Fibroblast of mammary gland (primary cell): ENCODE results near the gene NAT16.

ENCODE experiments used
- DNase-seq: peaks from one replicate; pipeline ENCODE4 v3.0.0-alpha.2; 2010; ENCODE audit warnings: low read depth
- H3K4me3 ChIP-seq: 2 replicates; pipeline ENCODE4 v1.5.1; 2011; ENCODE audit warnings: low read depth, mild to moderate bottlenecking, low read length, moderate library complexity; ENCODE audit not compliant: control insufficient read depth
- CTCF ChIP-seq: conservative IDR thresholded peaks from 2 replicates; pipeline ENCODE4 v1.5.1; 2011; ENCODE audit warnings: low read depth, low read length, inconsistent platforms; ENCODE audit not compliant: control insufficient read depth, insufficient read depth

NAT16 gene

GRCh38 chr7:101151908-101152651 lies 28.0 kb downstream of the NAT16 start:
- no peak for DNase-seq
- TF ChIP-seq CTCF, result no peak
- H3K4me3 ChIP-seq, result no peak overlapping the region

GRCh38 chr7:101140746-101141382 lies 39.2 kb downstream of the NAT16 start:
- no peak overlapping the region for H3K4me3 ChIP-seq
- no peak for DNase-seq
- TF ChIP-seq CTCF, result no peak

- TF ChIP-seq CTCF, result no peak
- no peak overlapping the region for H3K4me3 ChIP-seq
- DNase-seq, result peak; percentile 67
Measured at GRCh38 chr7:101140339-101140699, 39.8 kb downstream of the NAT16 start.

GRCh38 chr7:101138213-101138870 lies 41.8 kb downstream of the NAT16 start:
- peak; percentile 42 for TF ChIP-seq CTCF
- peak; percentile 98 for DNase-seq
- H3K4me3 ChIP-seq, result no peak overlapping the region

GRCh38 chr7:101137651-101138212 lies 42.4 kb downstream of the NAT16 start:
- no peak overlapping the region for H3K4me3 ChIP-seq
- TF ChIP-seq CTCF, result no peak
- no peak for DNase-seq

- TF ChIP-seq CTCF, result no peak
- H3K4me3 ChIP-seq, result no peak overlapping the region
- DNase-seq, result peak; percentile 67
Measured at GRCh38 chr7:101134399-101134980, 45.6 kb downstream of the NAT16 start.
